GM12801 (cell line): ENCODE results near the gene GTF2I.

Experiments
- TF ChIP-seq, protein P1 (sequence below): IDR thresholded peaks from one replicate; pipeline ENCODE4 v1.5.1; 2011; ENCODE audit warnings: control low read depth; ENCODE audit not compliant: insufficient read length; ENCODE audit errors: extremely low read depth

The GTF2I gene

GRCh38 chr7:74707238-74707637, 49.7 kb downstream of the GTF2I start:
- TF ChIP-seq, protein P1, sequence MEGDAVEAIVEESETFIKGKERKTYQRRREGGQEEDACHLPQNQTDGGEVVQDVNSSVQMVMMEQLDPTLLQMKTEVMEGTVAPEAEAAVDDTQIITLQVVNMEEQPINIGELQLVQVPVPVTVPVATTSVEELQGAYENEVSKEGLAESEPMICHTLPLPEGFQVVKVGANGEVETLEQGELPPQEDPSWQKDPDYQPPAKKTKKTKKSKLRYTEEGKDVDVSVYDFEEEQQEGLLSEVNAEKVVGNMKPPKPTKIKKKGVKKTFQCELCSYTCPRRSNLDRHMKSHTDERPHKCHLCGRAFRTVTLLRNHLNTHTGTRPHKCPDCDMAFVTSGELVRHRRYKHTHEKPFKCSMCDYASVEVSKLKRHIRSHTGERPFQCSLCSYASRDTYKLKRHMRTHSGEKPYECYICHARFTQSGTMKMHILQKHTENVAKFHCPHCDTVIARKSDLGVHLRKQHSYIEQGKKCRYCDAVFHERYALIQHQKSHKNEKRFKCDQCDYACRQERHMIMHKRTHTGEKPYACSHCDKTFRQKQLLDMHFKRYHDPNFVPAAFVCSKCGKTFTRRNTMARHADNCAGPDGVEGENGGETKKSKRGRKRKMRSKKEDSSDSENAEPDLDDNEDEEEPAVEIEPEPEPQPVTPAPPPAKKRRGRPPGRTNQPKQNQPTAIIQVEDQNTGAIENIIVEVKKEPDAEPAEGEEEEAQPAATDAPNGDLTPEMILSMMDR = no peak

- TF ChIP-seq, protein P1 = no peak
Measured at GRCh38 chr7:74708569-74709275, 51.2 kb downstream of the GTF2I start.

- TF ChIP-seq, protein P1 = no peak
Measured at GRCh38 chr7:74709880-74710671, 52.6 kb downstream of the GTF2I start.

GRCh38 chr7:74713567-74713966, 56.0 kb downstream of the GTF2I start:
- TF ChIP-seq, protein P1 = no peak

GRCh38 chr7:74717889-74718288, 60.4 kb downstream of the GTF2I start:
- TF ChIP-seq, protein P1 = no peak

- TF ChIP-seq, protein P1 = no peak
Measured at GRCh38 chr7:74718336-74718735, 60.8 kb downstream of the GTF2I start.

DNA sequence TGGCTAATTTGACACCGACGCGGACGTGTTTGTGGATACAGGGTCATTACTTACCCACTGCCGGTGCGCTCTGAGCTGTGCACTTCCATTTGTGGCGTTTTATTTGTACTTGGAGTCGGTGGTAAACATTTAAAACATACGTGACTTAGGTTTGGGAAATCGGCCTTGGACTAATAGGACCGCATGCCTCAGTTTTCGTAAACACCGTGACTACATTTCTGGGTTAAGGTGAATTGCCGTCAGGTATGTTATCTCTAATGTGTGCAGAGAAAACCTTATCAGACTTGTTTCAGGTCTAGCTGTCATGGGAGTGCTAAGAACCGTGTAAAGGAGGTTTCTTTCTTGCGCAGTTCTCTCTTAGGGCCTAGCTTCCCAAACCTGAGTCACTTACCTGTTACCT, 64.6 kb downstream of the GTF2I start:
- TF ChIP-seq, protein P1 = no peak
